ENCODE data around the gene HRH3. TPM values are rescaled to one million over a fixed set of nuclear protein-coding genes. Genes with fewer than 3 reads are reported as not detected.
A peak's percentile ranks its signal among the peaks of the same experiment; 100 is the strongest.

HRH3 gene
- total RNA-seq, 1 experiment from 2014 or later = not detected

DNA sequence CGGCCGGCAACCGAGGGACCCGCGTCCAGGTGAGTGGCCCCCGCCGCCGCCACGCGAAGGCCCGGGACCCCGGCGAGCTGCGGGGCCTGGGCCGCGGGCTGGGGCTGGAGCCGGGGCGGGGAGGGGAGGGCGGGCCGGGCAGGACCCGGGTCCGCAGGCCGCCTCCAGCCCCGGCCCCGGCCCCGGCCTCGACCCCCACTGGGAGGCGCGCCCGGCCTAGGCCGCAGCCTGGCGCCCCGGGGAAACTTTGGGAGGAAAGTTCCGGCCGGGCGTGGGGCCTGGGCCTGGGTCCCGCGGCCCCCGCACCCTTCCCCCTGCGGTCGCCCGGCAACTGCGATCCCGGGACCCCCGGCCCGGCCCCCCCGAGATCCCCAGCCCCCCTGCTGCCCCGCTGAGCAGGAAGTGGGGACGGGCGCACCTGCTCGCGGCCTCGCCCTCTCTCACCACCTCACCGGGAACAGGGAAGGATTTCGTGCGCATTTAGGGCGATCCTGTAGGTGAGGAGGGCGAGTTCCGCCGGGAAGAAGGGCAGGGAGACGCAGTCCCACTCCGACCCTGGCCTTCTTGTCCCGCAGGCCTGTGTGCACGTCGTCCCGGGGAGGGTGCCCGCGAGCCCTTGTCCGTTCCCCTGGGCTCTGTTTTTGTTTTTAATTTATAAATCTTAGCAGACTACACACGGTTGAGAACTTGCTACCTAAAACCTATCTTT lies 18.6 kb upstream of the HRH3 start:
- peak; percentile 22 for DNase-seq (ENCODE audit: unreplicated experiment)
- BruUV-seq (replicated peaks) = no TSS peak
- Mint-ChIP-seq H3K4me3 (ENCODE audit: unreplicated experiment) (peak overlapping the region; percentile 76), H3K9me3 (ENCODE audit: unreplicated experiment) (no peaks in the 10 kb centered on the region), H3K27ac (ENCODE audit: low read depth, unreplicated experiment) (peak overlapping the region; percentile 35), H3K36me3 (ENCODE audit: insufficient read depth, unreplicated experiment) (no peaks in the 10 kb centered on the region), H3K4me1 (ENCODE audit: insufficient read depth, unreplicated experiment) (peaks cover 6% of the 10 kb centered on the region), H3K27me3 (ENCODE audit: insufficient read depth, unreplicated experiment) (no peaks in the 10 kb centered on the region)
- TF ChIP-seq, protein P1, sequence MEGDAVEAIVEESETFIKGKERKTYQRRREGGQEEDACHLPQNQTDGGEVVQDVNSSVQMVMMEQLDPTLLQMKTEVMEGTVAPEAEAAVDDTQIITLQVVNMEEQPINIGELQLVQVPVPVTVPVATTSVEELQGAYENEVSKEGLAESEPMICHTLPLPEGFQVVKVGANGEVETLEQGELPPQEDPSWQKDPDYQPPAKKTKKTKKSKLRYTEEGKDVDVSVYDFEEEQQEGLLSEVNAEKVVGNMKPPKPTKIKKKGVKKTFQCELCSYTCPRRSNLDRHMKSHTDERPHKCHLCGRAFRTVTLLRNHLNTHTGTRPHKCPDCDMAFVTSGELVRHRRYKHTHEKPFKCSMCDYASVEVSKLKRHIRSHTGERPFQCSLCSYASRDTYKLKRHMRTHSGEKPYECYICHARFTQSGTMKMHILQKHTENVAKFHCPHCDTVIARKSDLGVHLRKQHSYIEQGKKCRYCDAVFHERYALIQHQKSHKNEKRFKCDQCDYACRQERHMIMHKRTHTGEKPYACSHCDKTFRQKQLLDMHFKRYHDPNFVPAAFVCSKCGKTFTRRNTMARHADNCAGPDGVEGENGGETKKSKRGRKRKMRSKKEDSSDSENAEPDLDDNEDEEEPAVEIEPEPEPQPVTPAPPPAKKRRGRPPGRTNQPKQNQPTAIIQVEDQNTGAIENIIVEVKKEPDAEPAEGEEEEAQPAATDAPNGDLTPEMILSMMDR (IDR thresholded peaks at IDR 0.05; ENCODE audit: unreplicated experiment) = no peak
- POLR2A ChIA-PET = interaction anchor here (0.6 to 3.2 kb wide), 9 partner anchors 17 to 814 kb away, joined by 3 to 13 read pairs (median 3); partner anchors contain the start of genes LSM14B and RPS21
- intact Hi-C loops (cut with micrococcal nuclease) = loop anchor here (5.0 kb wide), 1 partner anchor 149 kb away; the partner anchor contains the start of gene RPS21
- CTCF ChIA-PET = no interaction called here

DNA sequence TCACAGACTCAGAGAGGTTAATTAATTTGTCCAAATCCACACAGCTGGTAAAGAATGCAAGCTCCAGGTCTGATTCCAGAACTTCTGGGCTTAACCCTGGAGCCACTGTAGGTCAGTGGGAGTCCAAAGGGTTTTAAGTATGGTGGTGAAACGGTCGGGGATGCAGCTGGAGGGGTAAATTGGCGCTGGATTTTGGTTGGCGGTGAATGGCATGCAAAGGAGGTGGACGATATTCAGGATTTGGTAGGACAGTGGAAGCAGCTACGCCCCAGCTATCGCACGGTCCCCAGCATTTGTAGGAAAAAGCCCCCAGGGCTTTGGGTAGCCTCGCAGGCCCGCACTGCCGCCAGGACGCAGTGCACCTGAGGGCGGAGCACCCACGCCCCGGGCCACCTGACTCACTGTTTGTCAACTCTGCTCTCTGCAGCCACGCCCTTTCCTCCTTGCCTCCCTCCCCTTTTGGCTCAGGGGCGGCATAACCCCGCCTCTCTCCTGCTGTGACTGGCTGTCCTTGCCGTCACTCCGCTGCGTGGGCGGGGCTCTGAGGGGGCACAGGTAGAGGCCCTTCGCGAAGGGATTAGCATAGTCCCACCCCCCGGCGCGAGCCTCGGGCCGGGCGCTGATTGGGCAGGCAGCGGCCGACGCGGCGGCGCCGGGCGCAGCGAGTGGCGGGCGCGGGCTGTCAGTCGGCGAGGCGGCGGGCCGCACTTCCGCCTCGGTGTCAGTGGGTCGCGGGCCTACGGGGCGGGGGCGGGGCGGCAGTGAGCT lies 17.9 kb upstream of the HRH3 start, which contains the start of gene OSBPL2:
TSS of gene OSBPL2 (plus strand) at position 721 of the 768 bp plus-strand sequence. CDS start 17,664 bp downstream, outside the sequence.
- Mint-ChIP-seq H3K27ac (ENCODE audit: low read depth, unreplicated experiment) (peak within 1 kb of the TSS; percentile 61), H3K27me3 (ENCODE audit: insufficient read depth, unreplicated experiment) (no peaks in the 10 kb centered on the region), H3K36me3 (ENCODE audit: insufficient read depth, unreplicated experiment) (no peaks in the 10 kb centered on the region), H3K4me3 (ENCODE audit: unreplicated experiment) (peak within 1 kb of the TSS; percentile 76), H3K4me1 (ENCODE audit: insufficient read depth, unreplicated experiment) (peaks cover 6% of the 10 kb centered on the region), H3K9me3 (ENCODE audit: unreplicated experiment) (no peaks in the 10 kb centered on the region)
- intact Hi-C loops (cut with micrococcal nuclease) = loop anchor here (5.0 kb wide), 1 partner anchor 149 kb away; the partner anchor contains the start of gene RPS21
- ChIA-PET CTCF (interaction anchor here (0.8 kb wide), 1 partner anchor 19 kb away, joined by 4 read pairs; no protein-coding TSS in a partner anchor), POLR2A (interaction anchor here (0.6 to 3.2 kb wide), 11 partner anchors 18 to 815 kb away, joined by 3 to 13 read pairs (median 3); partner anchors contain the start of genes LSM14B and RPS21)
- peak; percentile 98 for DNase-seq (ENCODE audit: unreplicated experiment)
- TF ChIP-seq, protein P1 (IDR thresholded peaks at IDR 0.05; ENCODE audit: unreplicated experiment) = no peak
- BruUV-seq (replicated peaks) = no TSS peak

DNA sequence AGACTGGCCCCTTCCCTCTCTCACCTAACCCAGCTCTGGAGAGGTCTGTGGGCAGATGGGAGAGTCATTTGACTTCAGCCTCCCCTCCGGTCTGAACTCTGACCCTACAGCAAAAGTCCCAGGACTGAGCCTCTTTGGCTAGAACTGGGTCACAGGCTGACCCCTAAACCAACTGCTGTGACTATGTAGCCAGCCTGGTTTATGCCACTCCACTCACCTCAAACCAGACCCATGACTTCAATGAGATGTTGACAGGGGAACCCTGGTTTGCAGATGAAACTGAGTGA lies 17.4 kb upstream of the HRH3 start:
- no peaks in the 10 kb centered on the region for H3K27me3 Mint-ChIP-seq (ENCODE audit: insufficient read depth, unreplicated experiment)
- H3K36me3 Mint-ChIP-seq (ENCODE audit: insufficient read depth, unreplicated experiment) = no peaks in the 10 kb centered on the region
- no peak for DNase-seq (ENCODE audit: unreplicated experiment)
- H3K9me3 Mint-ChIP-seq (ENCODE audit: unreplicated experiment) = no peaks in the 10 kb centered on the region
- peak overlapping the region; percentile 76 for H3K4me3 Mint-ChIP-seq (ENCODE audit: unreplicated experiment)
- no TSS peak for BruUV-seq (replicated peaks)
- TF ChIP-seq, protein P1 (IDR thresholded peaks at IDR 0.05; ENCODE audit: unreplicated experiment) = no peak
- POLR2A ChIA-PET = interaction anchor here (0.6 to 3.2 kb wide), 6 partner anchors 50 to 116 kb away, joined by 3 to 13 read pairs (median 6); partner anchors contain the start of gene LSM14B
- CTCF ChIA-PET = interaction anchor here (0.7 to 0.8 kb wide), 2 partner anchors 18 to 325 kb away, joined by 4 read pairs; no protein-coding TSS in a partner anchor
- intact Hi-C loops (cut with micrococcal nuclease) = loop anchor here (5.0 kb wide), 1 partner anchor 150 kb away; the partner anchor contains the start of gene RPS21
- peaks cover 6% of the 10 kb centered on the region for H3K4me1 Mint-ChIP-seq (ENCODE audit: insufficient read depth, unreplicated experiment)
- H3K27ac Mint-ChIP-seq (ENCODE audit: low read depth, unreplicated experiment) = peak overlapping the region; percentile 61
